NB4 (cell line): ENCODE measurements around the gene SCG5.

Experiments used
- DNase-seq: peaks from one replicate; pipeline ENCODE4 v3.0.0; 2010; ENCODE audit warnings: low read depth
- H3K4me3 ChIP-seq: one replicate; pipeline ENCODE4 v1.5.1; 2011; ENCODE audit warnings: mild to moderate bottlenecking, low read depth, low read length, moderate library complexity
- CTCF ChIP-seq: IDR thresholded peaks from one replicate; pipeline ENCODE4 v1.5.1; 2012; ENCODE audit warnings: low read depth, low read length
- MAX ChIP-seq: IDR thresholded peaks from 2 replicates; pipeline ENCODE4 v1.6.1; 2011; ENCODE audit warnings: low read depth, low read length
- MYC ChIP-seq: IDR thresholded peaks from 2 replicates; pipeline ENCODE4 v1.6.1; 2011; ENCODE audit warnings: low read depth, low read length
- POLR2A ChIP-seq: IDR thresholded peaks from 2 replicates; pipeline ENCODE4 v1.6.1; 2011; ENCODE audit warnings: mild to moderate bottlenecking; ENCODE audit not compliant: insufficient read length; ENCODE audit errors: extremely low read depth

SCG5 gene

GRCh38 chr15:32657941-32658340, 16.4 kb downstream of the SCG5 start:
- no peak for DNase-seq
- TF ChIP-seq MAX, result no peak
- no peak for TF ChIP-seq MYC
- TF ChIP-seq POLR2A, result no peak
- TF ChIP-seq CTCF, result no peak

GRCh38 chr15:32659340-32660155, 18.0 kb downstream of the SCG5 start:
- TF ChIP-seq MAX (no peak), MYC (no peak), POLR2A (no peak), CTCF (no peak)
- DNase-seq, result no peak
- no peak overlapping the region for H3K4me3 ChIP-seq

More at GRCh38 chr15:32657941-32658340, 16.4 kb downstream of the SCG5 start:
- H3K4me3 ChIP-seq, result no peak overlapping the region

- TF ChIP-seq MAX, result no peak
- TF ChIP-seq MYC, result no peak
- no peak for TF ChIP-seq POLR2A
- no peak for TF ChIP-seq CTCF
- DNase-seq, result no peak
- H3K4me3 ChIP-seq, result no peak overlapping the region
Observed at GRCh38 chr15:32663671-32664070, 22.2 kb downstream of the SCG5 start.

GRCh38 chr15:32664796-32665195, 23.3 kb downstream of the SCG5 start:
- no peak for TF ChIP-seq CTCF
- TF ChIP-seq POLR2A, result no peak
- TF ChIP-seq MYC, result no peak
- TF ChIP-seq MAX, result no peak
- no peak overlapping the region for H3K4me3 ChIP-seq
- DNase-seq, result no peak

GRCh38 chr15:32667321-32667720, 25.8 kb downstream of the SCG5 start:
- no peak for DNase-seq
- H3K4me3 ChIP-seq, result no peak overlapping the region
- TF ChIP-seq POLR2A, result no peak
- no peak for TF ChIP-seq MYC
- no peak for TF ChIP-seq CTCF
- TF ChIP-seq MAX, result no peak
